ENCODE data around the gene SYNGR2.
A peak's percentile ranks its signal among the peaks of the same experiment; 100 is the strongest.

The SYNGR2 gene, protein sequence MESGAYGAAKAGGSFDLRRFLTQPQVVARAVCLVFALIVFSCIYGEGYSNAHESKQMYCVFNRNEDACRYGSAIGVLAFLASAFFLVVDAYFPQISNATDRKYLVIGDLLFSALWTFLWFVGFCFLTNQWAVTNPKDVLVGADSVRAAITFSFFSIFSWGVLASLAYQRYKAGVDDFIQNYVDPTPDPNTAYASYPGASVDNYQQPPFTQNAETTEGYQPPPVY

DNA sequence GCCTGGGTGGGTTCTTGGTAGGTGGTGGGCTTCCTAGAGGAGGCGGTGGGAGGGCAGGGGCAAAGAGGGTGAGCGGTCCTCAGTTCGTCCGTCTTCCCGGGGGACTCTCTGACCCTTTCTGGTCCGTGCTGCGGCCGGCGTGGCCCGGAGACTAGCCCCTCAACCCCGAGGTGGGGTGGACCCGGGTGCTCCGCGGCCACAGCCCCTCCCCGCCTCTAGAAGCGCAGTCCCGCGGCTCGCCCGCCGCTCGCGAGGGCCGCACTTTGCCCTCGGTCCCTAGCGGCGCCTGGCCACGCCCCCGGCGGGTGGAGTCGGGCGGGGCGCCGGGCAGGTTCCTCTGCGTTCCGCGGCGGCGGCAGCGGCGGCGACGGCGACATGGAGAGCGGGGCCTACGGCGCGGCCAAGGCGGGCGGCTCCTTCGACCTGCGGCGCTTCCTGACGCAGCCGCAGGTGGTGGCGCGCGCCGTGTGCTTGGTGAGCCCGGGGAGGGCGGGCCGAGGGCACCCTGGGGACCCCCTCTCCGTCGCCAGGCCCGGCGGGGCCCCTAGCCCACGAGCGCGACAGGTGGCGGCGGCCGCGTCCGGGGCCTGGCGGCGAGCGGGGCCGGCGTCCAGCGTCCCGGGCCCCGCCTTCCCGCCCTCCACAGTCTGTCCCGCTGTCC, at the start of gene SYNGR2:
SYNGR2 (plus strand) TSS at position 340 of the 661 bp plus-strand sequence; CDS start at position 376, 36 bp downstream.
- DNase-seq (ENCODE audit: low read depth) = peak; percentile 90

DNA sequence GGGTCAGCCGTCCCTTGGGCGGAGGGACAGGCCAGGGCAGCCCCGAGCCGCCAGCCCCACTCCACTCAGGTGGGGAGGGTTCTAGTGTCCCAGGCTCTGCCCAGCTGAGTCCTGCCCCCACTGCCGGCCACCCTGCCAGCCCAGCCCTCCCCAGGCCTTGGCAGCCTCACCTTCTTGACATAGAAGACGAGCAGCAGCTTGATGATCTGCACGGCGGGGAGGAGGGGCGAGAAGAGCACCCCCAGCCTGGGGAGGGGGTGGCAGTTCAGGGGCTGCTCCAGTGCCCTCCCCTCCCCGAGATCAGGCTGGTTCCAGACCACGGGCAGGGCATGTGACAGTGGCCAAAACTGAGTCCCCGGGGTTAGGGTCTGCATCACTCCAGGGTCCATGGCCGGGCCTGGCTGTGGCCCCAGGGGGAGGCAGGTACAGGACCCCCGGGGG, 49.6 kb upstream of the SYNGR2 start:
- DNase-seq (ENCODE audit: low read depth) = no peak

DNA sequence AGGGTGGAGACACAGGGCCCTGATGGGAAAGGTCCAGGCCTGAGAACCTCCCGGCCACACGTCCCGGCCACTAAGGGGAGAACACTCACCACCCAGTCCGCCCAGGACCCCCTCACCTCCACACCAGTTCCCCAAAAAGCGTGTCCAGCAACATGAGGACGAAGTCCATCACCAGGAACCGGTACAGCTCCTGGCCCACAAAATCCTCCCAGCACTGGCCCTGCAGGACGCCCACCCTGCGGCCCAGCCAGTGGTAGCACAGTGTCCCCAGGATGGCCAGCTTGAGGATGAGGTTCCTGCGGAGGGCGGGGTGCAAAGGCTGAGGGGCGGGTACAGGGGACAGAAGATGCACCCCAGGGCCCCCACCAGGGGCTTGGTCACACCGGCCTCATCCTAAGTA, 47.8 kb upstream of the SYNGR2 start:
- no peak for DNase-seq (ENCODE audit: low read depth)

DNA sequence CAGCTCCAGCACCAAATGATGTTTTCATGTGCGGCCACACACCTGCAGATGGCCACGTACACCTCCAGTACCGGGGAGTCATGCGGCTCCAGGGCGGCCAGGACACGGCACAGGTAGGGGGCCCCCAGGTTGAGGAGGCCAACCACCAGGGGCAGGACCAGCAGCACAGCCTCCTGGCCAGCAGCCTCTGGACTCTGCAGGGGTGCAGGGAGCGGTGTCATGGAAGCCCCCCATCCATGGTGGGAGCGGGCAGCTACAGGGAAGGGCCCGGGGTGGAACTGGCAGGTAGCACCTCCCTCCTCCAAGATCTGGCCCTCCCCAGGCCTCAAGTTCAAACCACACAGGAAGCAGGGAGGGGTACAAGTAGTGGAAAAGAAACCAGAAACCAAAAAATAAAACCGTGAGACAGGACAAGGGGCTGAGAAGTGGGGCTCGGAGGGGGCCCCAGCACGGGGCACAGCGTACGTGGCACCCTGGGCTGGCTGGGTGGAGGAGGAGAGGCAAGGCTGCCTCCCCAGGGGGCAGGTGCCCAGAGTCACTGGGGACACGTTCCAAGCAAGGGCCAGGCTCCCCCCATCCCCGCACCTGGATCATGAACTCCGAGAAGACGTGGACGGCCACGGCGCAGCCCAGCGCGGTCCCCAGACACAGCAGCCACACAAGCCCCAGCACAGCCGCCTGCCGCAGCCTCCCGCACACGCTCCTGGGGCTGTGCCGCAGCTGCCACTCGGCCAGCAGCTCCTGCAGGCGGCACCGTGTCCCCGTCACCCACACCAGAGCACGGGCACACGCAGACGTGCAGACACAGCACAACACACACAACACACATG, 47.2 kb upstream of the SYNGR2 start:
- DNase-seq (ENCODE audit: low read depth) = no peak

DNA sequence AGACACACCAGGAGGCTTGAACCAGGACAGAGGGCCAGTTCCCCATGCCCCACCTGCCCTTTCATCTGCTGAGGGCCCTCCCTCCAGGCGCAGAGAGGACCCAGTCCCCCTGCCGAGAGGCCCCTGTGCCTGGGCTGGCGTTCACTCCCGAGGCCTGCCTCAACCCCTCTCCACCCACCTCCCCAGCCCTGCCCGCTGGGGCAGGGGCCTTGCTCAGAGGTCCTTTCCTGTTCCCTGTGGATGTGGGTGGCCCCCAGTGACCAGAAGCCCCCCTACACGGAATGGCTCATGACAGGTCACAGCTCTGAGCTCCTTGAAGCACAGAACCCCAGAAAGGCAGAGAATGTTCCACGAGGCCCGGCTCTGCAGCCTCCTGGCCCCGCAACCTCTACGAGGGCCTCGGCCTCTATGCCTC, 46.6 kb upstream of the SYNGR2 start:
- no peak for DNase-seq (ENCODE audit: low read depth)

DNA sequence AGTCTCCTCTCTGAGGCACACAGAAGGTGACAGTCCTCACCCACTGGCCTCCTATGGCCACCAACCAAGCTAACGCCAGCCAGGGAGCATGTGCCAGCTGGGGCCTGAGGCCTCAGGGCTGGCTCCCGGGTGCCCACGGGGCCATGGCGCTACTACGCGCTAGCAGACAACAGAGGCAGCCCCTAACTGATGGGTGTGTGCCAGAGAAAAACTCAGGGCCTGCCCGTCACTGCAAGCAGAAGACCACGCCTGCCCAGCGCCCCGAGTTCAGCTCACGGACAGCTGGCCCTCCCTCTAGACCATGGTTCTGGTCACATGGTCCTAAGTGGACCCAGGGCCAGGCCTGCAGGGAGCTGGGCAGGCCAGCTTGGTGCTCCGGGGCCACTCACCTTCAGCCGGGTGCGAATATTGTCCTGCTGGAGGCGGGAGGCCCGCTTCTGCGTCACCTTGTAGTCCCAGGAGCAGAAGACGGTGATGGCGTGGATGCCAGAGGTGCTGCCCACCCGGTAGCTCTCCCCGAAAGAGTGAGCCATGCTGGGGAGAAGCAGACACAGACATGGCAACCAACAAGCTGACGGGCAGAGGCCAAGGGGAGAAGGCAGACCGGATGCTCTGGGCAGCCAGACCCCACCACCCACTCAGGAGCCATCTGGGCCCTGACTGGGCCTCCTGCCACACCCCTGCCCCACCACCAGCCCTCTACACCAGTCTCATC, 46.0 kb upstream of the SYNGR2 start:
- no peak for DNase-seq (ENCODE audit: low read depth)

DNA sequence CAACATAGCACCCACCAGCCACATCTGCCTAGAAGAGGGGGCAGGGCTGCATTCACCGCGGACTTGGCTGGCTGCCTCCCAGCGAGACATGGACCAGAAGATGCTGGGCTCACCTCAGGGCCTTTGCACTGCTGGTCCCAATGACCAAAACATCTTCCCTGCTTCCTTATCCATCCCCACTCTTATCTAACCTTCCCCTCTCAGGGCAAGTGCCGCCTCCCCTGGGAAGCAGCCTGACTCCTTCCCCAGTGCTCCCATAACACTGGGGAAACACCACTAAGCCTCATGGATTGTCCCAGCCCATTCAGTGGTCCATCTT, 45.5 kb upstream of the SYNGR2 start:
- DNase-seq (ENCODE audit: low read depth) = no peak

DNA sequence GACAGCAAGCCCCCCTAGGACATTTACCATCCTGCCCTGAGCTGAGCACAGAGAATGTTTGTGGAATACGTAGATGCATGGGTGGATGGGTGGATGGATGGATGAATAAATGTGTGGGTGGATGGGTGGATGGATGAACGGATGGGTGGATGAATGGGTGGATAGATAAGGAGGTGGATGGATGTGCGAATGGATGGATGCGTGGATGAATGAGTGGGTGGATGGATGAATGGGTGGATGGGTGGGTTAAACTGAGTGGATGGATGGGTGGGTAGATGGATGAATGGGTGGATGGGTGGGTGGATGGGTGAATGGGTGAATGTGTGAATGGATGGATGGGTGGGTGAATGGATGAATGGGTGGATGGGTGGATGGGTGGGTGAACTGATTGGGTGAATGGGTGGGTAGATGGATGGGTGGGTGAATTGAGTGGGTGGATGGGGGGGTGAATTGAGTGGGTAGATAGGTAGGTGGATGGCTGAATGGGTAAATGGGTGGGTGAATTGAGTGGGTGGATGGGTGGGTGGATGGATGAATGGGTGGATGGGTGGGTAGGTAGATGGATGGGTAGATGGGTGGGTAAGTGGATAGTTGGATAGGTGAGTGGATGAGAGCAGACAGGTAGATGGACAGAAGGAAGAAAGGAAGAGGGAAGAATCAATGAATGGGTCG, 45.0 kb upstream of the SYNGR2 start:
- no peak for DNase-seq (ENCODE audit: low read depth)

DNA sequence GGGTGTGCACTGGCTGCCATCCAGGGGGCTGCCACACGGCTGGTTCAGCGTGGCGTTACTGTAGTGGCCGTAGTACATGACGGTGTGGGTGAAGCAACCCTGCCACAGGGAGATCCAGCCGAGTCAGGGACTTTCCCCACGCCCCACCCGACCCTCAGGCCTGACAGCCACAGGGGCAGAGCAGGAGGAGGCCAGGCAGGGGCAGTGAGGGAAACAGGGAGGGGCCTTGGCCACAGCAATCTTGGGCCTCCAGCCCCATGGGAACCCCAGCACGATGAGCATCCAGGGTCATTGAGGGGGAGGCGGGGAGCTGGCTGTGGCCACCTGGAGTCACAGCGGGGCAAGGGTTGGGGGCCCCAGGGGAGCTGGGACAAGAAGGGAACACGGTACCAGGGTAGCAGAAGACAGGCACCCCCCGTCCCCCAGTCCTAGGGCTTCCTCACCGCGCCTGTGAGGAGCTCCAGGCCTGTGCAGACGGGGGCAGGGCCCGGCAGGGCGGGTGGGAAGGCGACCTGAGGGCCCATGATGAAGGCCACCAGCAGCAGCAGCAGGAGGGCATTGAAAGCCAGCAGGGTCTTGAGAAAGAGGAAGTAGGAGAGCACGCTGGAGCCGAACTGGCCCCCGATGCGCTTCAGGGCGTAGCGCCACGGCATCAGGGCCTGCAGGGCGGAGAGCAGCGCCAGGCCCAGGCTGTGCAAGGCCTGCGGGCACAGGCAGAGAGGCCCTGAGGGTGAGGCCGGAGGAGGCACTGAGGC, 44.1 kb upstream of the SYNGR2 start:
- DNase-seq (ENCODE audit: low read depth) = no peak

DNA sequence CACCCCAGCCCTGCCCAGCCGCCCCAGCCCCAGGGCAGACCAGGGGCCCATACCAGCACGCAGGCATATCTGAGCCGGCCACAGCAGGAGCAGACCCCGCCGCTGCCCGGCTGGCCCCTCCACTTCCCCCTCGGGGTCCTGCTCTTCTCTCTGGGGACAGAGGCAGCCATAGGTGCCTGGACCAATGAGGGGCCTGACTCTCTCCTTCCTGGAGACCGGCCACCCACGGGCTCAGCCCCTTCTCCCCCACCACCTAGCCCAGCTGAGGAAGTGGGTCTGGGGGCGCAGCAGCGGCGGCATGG, 43.6 kb upstream of the SYNGR2 start:
- DNase-seq (ENCODE audit: low read depth) = no peak

DNA sequence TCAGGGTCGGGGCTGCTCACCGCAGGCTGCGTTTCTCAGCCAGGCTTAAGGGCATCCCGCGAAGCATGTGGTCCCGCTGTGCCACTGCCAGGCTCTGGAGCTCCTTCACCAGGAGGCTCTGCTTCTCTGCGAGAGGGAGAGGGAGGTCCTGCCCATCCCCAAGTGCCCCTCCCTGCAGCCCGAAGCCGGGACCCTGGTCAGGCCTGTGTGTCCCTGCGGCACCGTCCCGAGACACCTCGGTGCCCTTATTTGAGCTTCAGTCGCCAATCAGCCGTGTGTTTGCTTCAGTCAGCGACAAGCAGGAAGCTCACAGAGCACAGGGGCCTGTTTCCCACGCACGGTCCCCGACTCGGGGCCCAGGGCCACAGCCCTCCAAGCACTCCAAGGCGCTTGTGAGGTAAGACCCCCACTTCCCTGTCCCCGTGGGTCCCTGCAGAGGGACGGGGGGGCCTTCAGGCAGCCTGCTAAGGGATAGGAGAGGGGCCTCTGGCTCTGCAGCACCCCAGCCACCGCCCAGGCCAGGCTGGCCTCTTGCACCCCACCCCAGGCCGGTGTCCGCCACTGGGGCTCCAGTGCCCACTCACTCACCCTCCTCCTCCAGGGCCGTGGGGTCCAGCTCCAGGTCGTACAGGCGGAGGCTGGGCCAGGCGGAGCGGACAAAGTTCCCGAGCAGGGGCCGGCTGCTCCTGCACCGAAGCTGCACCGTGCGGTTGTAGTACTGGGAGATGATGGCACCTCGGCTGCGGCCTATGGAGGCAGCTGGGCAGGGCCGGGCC, 43.1 kb upstream of the SYNGR2 start:
- no peak for DNase-seq (ENCODE audit: low read depth)

DNA sequence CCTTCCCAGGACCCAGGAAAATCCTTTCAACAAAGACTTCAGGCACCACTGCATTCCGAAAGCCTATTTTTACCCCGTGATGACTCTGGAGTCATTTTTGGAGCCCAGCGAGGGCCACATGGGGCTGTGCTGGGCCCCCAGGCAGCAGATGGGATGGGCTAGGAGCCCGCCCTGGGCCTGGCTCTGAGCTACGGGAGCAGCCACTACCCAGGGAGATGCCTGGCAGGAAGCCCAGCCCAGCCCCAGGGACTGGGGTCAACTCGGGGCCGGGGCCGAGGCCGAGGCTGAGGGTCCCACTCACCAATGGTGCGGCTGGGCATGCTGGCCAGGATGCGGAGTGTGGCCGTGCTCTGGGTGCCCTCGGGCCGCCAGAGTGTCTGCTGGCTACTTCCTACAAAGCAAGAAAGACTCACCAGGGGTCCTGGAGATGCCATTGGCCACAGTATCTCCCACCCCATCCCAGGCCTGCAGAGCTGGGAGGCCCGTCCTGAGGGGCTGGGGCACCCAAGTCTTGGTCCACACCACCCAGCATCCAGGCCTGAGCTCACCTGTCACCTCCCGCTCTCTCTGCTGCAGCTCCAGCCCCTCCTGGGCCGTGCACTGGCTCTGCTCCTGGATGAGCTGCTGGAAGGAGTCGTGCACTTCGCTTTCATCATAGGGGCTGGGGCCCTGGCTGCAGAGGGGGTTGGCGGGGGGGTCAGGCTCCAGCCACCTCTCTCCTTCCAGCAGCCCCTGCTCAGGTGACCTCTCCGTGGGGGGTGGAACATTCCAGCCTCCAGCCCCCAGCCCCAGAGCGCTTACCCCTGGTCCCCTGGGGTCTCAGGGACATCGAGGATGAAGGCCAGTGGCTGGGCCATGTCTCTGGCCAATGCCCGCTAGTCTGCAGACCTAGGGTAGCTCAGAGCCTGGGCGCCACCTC, 42.1 kb upstream of the SYNGR2 start:
- no peak for DNase-seq (ENCODE audit: low read depth)

DNA sequence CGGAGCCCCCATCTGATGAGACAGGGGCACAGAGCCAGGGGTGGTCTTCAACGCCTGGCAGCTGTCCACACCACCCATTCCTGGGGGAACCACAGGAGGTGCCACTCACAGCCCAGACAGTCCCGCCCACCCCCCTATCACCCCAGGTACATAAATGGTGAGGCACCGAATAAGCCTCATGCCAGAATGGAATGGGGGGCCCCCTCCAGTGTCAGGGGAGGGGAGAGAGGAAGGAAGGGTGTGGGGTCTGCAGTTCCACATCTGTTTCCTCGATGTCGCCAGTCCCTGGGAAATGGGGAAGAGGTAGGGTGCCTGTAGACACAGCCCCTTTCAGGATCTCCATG, 41.5 kb upstream of the SYNGR2 start:
- DNase-seq (ENCODE audit: low read depth) = no peak

DNA sequence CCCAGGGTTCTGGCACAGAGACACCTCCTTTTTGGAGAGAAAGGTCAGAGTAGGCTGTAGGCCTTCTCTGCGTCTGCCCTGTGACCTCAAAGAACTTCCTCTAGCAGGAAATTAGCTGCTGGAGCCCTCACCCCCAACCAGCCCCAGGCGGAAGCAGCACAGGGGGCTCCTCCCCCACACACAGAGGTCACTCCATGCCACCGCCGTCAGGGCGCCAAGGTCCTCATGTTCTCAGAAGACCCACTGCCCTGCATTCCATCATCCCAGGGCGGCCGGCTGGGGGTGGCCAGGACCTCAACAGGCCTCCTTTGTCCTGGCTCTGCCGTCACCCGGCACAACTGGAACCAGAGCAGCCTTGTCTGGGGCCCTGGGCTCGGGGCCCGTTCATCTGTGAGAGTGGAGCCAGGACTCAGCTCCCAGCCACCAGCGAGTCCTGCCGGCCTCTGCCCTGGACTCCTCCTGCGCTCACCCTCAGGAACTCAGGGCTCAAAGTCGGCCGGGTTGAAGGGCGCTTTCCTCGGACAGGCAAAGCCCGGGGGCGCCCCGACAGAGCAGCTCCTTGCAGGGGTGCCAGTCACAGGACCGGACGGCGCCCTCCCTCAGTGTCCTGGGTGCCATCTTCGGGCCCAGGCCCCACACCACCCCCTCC, 41.0 kb upstream of the SYNGR2 start:
- no peak for DNase-seq (ENCODE audit: low read depth)

DNA sequence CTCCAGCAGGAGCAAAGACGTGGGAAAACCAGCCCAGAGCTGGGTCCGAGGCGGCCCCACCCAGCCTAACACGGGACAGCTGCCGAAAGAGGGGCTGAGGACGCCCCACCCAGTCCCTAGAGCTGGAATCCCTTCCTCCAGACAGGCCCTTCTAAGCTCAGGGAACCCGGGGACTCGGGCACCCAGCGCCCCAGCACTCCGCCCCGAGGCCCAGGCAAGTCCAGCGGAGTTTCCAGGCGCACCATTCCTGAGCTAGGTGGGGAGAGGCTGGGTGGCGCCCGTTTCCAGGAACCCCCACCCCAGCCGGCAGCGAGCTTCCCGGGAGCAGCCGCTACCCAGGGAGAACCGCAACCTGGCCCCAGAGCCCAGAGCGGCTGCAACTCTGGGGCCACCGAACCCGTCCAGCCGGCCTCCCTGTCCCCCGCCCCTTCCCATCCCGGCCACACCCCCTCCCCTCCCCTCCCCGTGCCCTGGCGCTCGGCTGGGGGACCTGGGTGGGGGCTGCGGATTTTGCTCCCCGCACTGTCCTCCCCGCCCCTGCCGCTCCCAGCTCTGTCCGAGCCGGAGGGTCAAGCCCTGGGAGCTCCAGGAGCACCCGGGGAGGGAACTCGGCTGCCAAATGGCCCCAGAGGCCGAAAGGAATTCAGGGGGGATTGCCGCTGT, 40.4 kb upstream of the SYNGR2 start:
- no peak for DNase-seq (ENCODE audit: low read depth)

DNA sequence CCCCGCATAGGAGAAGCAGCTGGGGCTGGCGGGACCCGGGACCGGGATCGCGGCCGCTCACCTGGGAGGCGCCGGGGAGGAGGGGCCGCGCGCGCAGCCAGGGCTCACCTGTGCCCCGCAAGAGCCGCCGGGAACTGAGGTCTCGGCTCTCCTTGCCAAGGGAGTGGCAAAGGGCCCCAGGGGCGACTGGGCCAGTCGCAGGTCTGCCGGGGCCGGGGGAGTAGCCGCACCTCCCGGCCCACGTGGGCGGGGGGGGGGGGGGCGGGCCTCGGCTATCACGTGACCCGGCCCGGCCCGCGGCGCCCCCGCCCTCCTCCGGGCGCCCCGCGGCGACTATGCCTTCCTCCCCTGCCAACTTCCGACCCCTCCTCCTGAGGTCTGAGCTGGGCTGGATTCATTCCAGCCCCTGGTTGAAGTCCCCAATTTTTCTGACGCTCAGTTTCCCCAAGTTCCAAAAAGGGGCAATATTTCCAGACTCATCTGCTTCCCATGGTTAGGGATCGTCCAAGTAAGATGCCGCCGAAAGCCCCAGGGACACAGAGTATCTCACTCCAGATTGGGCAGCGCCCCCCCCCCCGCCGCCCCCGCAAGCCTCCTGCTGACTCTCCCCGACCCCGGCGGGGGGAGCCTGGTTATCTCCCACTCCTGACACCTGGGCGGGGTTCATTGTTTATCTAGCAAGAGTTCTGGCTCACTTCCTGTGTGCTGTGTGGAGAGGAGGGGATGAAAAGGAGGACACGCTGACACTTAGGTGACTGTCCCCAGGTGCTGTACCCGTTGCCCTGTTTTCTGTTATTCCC, 39.6 kb upstream of the SYNGR2 start, which contains the start of gene TMC6:
TMC6 (minus strand) TSS at position 205 of the 800 bp plus-strand sequence. CDS start 1,923 bp downstream, outside the sequence.
- DNase-seq (ENCODE audit: low read depth) = no peak

DNA sequence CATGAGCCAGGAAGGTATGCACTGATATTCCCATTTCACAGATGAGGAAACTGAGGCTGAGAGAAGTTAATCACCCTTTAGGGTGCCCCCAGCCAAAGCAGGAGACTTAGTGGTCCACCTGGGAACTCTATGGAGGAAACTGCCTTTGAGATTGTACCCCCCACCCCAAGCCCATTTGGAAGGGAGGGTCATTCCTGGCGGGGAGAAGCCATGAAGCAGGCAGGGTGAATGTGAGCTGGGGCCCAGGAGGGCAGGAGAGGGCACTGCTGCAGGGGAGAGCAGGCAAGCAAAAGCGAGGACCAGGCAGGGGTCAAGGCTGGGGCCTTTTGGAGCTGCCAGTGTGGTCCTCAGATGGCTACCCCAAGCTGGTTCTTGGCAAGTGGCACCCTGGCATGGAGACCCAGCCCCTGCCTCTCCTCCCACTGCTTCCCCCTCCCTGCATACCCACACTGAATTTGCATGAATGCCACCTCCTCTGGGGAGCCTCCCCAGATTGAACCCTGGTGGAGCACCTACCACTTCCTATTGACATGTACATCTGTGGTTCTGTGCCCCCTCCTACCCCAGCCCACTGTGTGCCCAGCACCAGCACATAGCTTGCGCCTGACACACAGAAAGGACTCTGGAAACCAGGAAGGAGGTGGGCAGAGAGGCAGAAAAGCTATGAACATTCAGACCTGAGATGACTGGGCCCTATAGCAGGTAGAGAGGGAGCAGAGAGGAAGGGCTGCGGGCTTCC, 38.9 kb upstream of the SYNGR2 start:
- DNase-seq (ENCODE audit: low read depth) = no peak

Measured in activated T-cell treated with anti-CD3 and anti-CD28 coated beads for 48 hours (primary cell).